K562 (cell line): ENCODE results near the gene DBH. TPM values are rescaled to one million over a fixed set of nuclear protein-coding genes. Genes with fewer than 3 reads are reported as not detected.

Experiments used
- ATAC-seq: fragments of 200-7000 bp; cut with Tn5 transposase; 3 replicates; pipeline ENCODE4 v1.9.1; 2020; ENCODE audit warnings: moderate library complexity
- BruUV-seq: library from RNA; stranded (reverse); fragments of 400-500 nt; replicated peaks from 2 replicates; lab custom pipeline; 2021; lab: Mats Ljungman, UMichigan
- CTCF ChIA-PET: fragments of 300-600 bp; formaldehyde crosslinking; extraction: SDS; loops from one replicate; lab custom pipeline; 2021; ENCODE audit warnings: low intra/inter-chr PET ratio; lab: Yijun Ruan, JAX
- POLR2A ChIA-PET: fragments of 300-600, 350-650 bp; sonication (Branson Sonifier 250); formaldehyde crosslinking; extraction: SDS; loops from one replicate; lab custom pipeline; 2021; ENCODE audit warnings: antibody characterized with exemption, inconsistent platforms; lab: Yijun Ruan, JAX
- DNase-seq, 4 experiments: peaks; one replicate each; pipeline versions ENCODE4 v3.0.0 to v3.0.0-alpha.2; 2011 to 2018; ENCODE audit warnings: low spot score in 3 of 4, mixed read lengths in 3 of 4; ENCODE audit errors: extremely low read depth in 1 of 4
- FAIRE-seq: peaks from 2 replicates; lab custom pipeline; 2011; peaks lifted over from hg19 to GRCh38; lab: Jason Lieb, UNC
- H2AFZ ChIP-seq: 2 replicates; pipeline ENCODE4 v1.6.0; 2011; ENCODE audit warnings: low read depth, low read length, control low read depth, inconsistent platforms
- H3K27ac ChIP-seq: fragments of 200-600 bp; 3 replicates; pipeline ENCODE4 v1.8.0; 2011; ENCODE audit warnings: low read depth, mild to moderate bottlenecking, control low read depth, inconsistent platforms, low read length, moderate library complexity, mixed read lengths; ENCODE audit errors: extremely low read depth
- H3K27me3 ChIP-seq, 2 experiments: fragments of 300-600 bp in 1 of 2; 2 replicates in 1 of 2; 3 replicates in 1 of 2; pipeline versions ENCODE4 v1.6.0 to v1.8.0; 2011; ENCODE audit warnings: inconsistent platforms in 2 of 2, low read length in 2 of 2, mild to moderate bottlenecking in 1 of 2, mixed read lengths in 1 of 2, moderate library complexity in 1 of 2; ENCODE audit not compliant: control insufficient read depth in 2 of 2, insufficient read depth in 2 of 2
- H3K36me3 ChIP-seq: fragments of 300-600 bp; 3 replicates; pipeline ENCODE4 v1.8.0; 2011; ENCODE audit warnings: mild to moderate bottlenecking, low read length, inconsistent platforms; ENCODE audit not compliant: control insufficient read depth, insufficient read depth
- H3K4me1 ChIP-seq, 2 experiments: fragments of 200-600 bp in 1 of 2; replicated peaks in 1 of 2; 2 replicates in 1 of 2; 3 replicates in 1 of 2; pipeline versions ENCODE4 v1.5.1 to v1.8.0; 2011; ENCODE audit warnings: inconsistent platforms in 2 of 2, low read length in 2 of 2, mild to moderate bottlenecking in 1 of 2, mixed read lengths in 1 of 2, moderate library complexity in 1 of 2; ENCODE audit not compliant: control insufficient read depth in 2 of 2, insufficient read depth in 2 of 2
- H3K4me2 ChIP-seq: 2 replicates; pipeline ENCODE4 v1.6.1; 2011; ENCODE audit warnings: low read length, control low read depth, inconsistent platforms, mixed read lengths; ENCODE audit not compliant: insufficient read depth
- H3K4me3 ChIP-seq: fragments of 200-600 bp; sonication (generic), shearing (Covaris generic); 2 replicates; pipeline ENCODE4 v1.5.1; 2016; ENCODE audit warnings: control low read depth, inconsistent platforms
- H3K79me2 ChIP-seq: fragments of 200-600 bp; 3 replicates; pipeline ENCODE4 v1.8.0; 2011; ENCODE audit warnings: low read length, inconsistent platforms; ENCODE audit not compliant: control insufficient read depth, insufficient read depth
- H3K9ac ChIP-seq, 2 experiments: 2 replicates each; pipeline versions ENCODE4 v1.6.0 to v1.6.1; 2011; ENCODE audit warnings: low read depth in 2 of 2, low read length in 2 of 2, control low read depth in 1 of 2, inconsistent platforms in 1 of 2, mild to moderate bottlenecking in 1 of 2, mixed read lengths in 1 of 2; ENCODE audit not compliant: insufficient read depth in 1 of 2
- H3K9me1 ChIP-seq: one replicate; pipeline ENCODE4 v1.6.0; 2011; ENCODE audit warnings: inconsistent platforms, mild to moderate bottlenecking, low read length, moderate library complexity; ENCODE audit not compliant: control insufficient read depth, insufficient read depth
- H3K9me3 ChIP-seq: replicated peaks from 2 replicates; pipeline ENCODE4 v1.5.1; 2011; ENCODE audit warnings: low read depth, low read length, inconsistent platforms; ENCODE audit not compliant: control insufficient read depth, insufficient read depth
- H4K20me1 ChIP-seq: replicated peaks from 2 replicates; pipeline ENCODE4 v1.6.1; 2011; ENCODE audit warnings: low read length, inconsistent platforms, mixed read lengths; ENCODE audit not compliant: control insufficient read depth, insufficient read depth
- ETV5 ChIP-seq: sonication (generic); formaldehyde crosslinking; IDR thresholded peaks from 2 replicates; pipeline ENCODE4 v1.4.0; 2020; ENCODE audit warnings: low read depth, mild to moderate bottlenecking, missing genetic modification reagents
- FOXJ2 ChIP-seq: fragments of 200-800 bp; sonication (Bioruptor generic); IDR thresholded peaks from 2 replicates; pipeline ENCODE4 v1.6.1; 2016; ENCODE audit warnings: missing genetic modification characterization, missing compliant biosample characterization
- HNRNPUL1 ChIP-seq: fragments of 200-400 bp; formaldehyde crosslinking; IDR thresholded peaks from 2 replicates; pipeline ENCODE4 v1.6.1; 2017; ENCODE audit warnings: low read length
- MAZ ChIP-seq, 2 experiments: fragments of 450-650 bp in 1 of 2; sonication (generic) in 1 of 2; formaldehyde crosslinking; IDR thresholded peaks in 1 of 2; conservative IDR thresholded peaks in 1 of 2; 2 replicates each; pipeline versions ENCODE4 v1.4.0 to v1.5.0; 2020; ENCODE audit warnings: mild to moderate bottlenecking in 1 of 2, missing genetic modification reagents in 1 of 2
- RAD21 ChIP-seq, 2 experiments: fragments of 250-450 bp in 1 of 2; fragments of 450-650 bp in 1 of 2; sonication (Bioruptor Pico) in 1 of 2; formaldehyde crosslinking in 1 of 2; IDR thresholded peaks in 1 of 2; conservative IDR thresholded peaks in 1 of 2; 2 replicates each; pipeline versions ENCODE4 v1.4.0 to v1.8.0; 2020 to 2022; ENCODE audit warnings: mild to moderate bottlenecking in 2 of 2, moderate library complexity in 1 of 2
- RBFOX2 ChIP-seq: fragments of 200-400 bp; formaldehyde crosslinking; IDR thresholded peaks from 2 replicates; pipeline ENCODE4 v1.6.1; 2017; ENCODE audit warnings: low read depth, mild to moderate bottlenecking, low read length, moderate library complexity
- SNIP1 ChIP-seq: fragments of 450-650 bp; IDR thresholded peaks from 2 replicates; pipeline ENCODE4 v1.7.1; 2017; ENCODE audit warnings: low read depth, mild to moderate bottlenecking
- TFAM ChIP-seq: fragments of 250-450 bp; sonication (Bioruptor Pico); conservative IDR thresholded peaks from 2 replicates; pipeline ENCODE4 v1.5.0; 2021; ENCODE audit warnings: mild to moderate bottlenecking, moderate library complexity
- XRCC4 ChIP-seq: IDR thresholded peaks from one replicate; pipeline ENCODE4 v1.6.1; 2011; ENCODE audit not compliant: insufficient read depth, insufficient read length; ENCODE audit errors: extremely low read depth
- WGBS: fragments of 100-300 bp; shearing (Covaris generic); methylation state at CpG from one replicate; pipeline ENCODE4 v1.1.6; 2016; ENCODE audit warnings: low coverage, mixed read lengths; ENCODE audit not compliant: insufficient coverage; ENCODE audit errors: missing lambda C conversion rate; 5-methylcytosine and 5-hydroxymethylcytosine counted together
- in situ Hi-C: fragments of 300-500 bp; cut with MboI; formaldehyde crosslinking; loops from 4 replicates; pipeline ENCODE4 v1.15.0; 2018; ENCODE audit warnings: inconsistent platforms, mixed read lengths
- intact Hi-C: fragments of 100-400 bp; cut with micrococcal nuclease; formaldehyde crosslinking; loops from 2 replicates; pipeline ENCODE4 v1.14.2; 2022
- polyA plus RNA-seq, 8 experiments: library from polyadenylated mRNA; depleted of rRNA in 4 of 8; stranded (reverse) in 5 of 8; unstranded in 3 of 8; fragments of >200 nt; fragmentation: Nextera tagmentation in 2 of 8; fragmentation: Illumina TruSeq in 1 of 8; extraction: Ambion mirVana in 2 of 8; extraction: Trizol in 1 of 8; gene quantifications; 2 replicates each; pipeline versions ENCODE4 v1.2.1 to v1.2.3, GENCODE V29; 2011 to 2014; ENCODE audit warnings: inconsistent platforms in 1 of 8, missing spikeins in 1 of 8
- total RNA-seq, 7 experiments: library from RNA; depleted of rRNA in 6 of 7; stranded (reverse); fragments of >200 nt in 6 of 7; fragmentation: Illumina TruSeq in 2 of 7; extraction: Trizol in 2 of 7; gene quantifications; 2 replicates each; pipeline versions ENCODE4 v1.2.1 to v1.2.3, GENCODE V29; 2011 to 2021; ENCODE audit warnings: low replicate concordance in 1 of 7

The DBH gene
- total and polyA plus RNA-seq, 9 of the 15 experiments (the other 6 are each of a cell fraction or from before 2014, with no cell fraction given), result not detected

DNA sequence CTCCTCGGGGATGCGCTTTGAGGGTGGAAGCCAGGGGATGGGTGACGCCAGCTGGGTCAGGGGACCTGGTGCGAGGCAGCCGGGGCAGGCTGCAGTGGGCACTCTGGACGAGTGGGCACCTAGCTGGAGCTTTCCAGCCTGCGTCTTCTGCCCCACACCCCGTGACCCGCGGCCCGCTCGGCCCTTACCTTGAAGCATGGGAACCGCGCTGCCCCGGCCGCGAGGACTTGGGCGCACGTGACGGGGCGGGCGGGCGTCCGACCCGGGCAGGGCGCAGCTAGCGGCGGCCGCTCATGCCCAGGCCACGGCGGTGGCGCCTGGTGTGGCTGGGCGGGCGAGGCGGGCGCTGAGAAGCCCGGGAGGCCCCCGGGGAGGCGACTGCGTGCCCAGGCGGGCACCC is 27.3 kb upstream of the DBH start:
- Histone ChIP-seq H3K4me2 (no peak overlapping the region), H3K9me1 (no peaks in the 10 kb centered on the region), H3K36me3 (no peaks in the 10 kb centered on the region), H3K27ac (no peak overlapping the region), H3K9ac (no peak overlapping the region), H3K9me3 (no peaks in the 10 kb centered on the region), H3K4me1 (peaks cover 0 to 12% of the 10 kb centered on the region in 2 experiments; a peak in 2 of 5 replicates), H3K27me3 (peaks cover 7 to 51% of the 10 kb centered on the region in 2 experiments; a peak in 4 of 5 replicates), H2AFZ (no peak overlapping the region), H3K79me2 (no peaks in the 10 kb centered on the region)
- ChIA-PET CTCF (no interaction called here), POLR2A (interaction anchor here (0.6 kb wide), 1 partner anchor 34 kb away, joined by 4 read pairs; no protein-coding TSS in a partner anchor)
- no peak for FAIRE-seq
- intact Hi-C loops (no loop called here), in situ Hi-C loops (no loop called here)
- no TSS peak for BruUV-seq
- WGBS, result 66% methylated on average over 14 of the region's 41 CpGs
- TF ChIP-seq RAD21 (CRISPR knock-in tag; conservative IDR thresholded peaks at IDR 0.05 in 1 of 2, IDR thresholded peaks at IDR 0.05 in 1 of 2), result no peak
- TF ChIP-seq ETV5 (CRISPR knock-in tag), result no peak
- TF ChIP-seq SNIP1, result no peak
- no peak for TF ChIP-seq XRCC4
- no peak for TF ChIP-seq HNRNPUL1
- no peak for TF ChIP-seq MAZ (CRISPR knock-in tag; conservative IDR thresholded peaks at IDR 0.05 in 1 of 2, IDR thresholded peaks at IDR 0.05 in 1 of 2)
- TF ChIP-seq TFAM (CRISPR knock-in tag), result no peak
- no peak for TF ChIP-seq RBFOX2
- TF ChIP-seq FOXJ2, result no peak
- TF ChIP-seq, all 486 proteins: peak for 0
- H3K4me3 ChIP-seq, result no peak overlapping the region
- ATAC-seq (no peak), DNase-seq (no peak)
- peaks cover 14% of the 10 kb centered on the region for H4K20me1 ChIP-seq
